GM19238 (cell line): ENCODE measurements around the gene FDX1.

ENCODE experiments used
- DNase-seq: peaks from one replicate; pipeline ENCODE4 v3.0.0; 2011; ENCODE audit warnings: low spot score; ENCODE audit not compliant: insufficient read length

Gene FDX1

DNA sequence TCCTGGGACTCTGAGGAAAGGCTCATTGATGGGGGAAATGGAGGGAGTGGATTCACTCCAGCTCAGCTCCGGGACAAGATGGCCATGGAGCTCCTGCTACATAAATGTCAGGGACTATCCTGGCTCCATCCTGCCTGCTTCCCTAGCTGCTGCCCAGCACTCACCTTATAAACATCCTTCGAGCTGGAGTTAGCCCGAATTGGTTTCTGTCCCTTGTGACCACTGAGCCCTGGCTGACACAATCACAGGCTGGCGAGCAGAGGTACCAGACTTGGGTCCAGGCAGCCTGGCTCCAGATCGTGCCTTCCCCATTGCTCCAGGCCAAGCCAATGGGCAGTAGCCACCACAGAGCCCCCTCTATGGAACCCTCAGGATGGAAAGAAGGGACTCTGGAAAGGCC lies 77.6 kb downstream of the FDX1 start:
- no peak for DNase-seq

- DNase-seq = no peak
Observed at GRCh38 chr11:110508786-110509185, 79.0 kb downstream of the FDX1 start.

DNA sequence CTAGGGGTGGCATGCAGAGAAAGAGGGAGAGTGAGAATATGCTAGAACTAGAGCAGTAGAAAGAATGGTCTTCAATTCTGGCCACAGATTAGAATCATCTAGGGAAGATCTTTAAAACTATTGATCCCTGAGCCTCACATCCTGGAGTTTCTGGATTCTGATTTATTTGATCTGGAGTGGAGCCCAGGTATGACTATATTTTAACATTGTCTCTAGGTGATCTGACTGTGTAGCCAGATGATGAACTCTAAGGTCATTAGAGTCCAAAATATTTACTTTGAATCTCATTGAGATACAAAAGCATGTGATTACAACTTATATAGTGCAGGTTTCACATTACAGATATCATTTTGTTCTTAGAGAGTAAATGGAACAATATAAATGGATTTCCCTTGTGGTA lies 79.7 kb downstream of the FDX1 start:
- DNase-seq = no peak

DNA sequence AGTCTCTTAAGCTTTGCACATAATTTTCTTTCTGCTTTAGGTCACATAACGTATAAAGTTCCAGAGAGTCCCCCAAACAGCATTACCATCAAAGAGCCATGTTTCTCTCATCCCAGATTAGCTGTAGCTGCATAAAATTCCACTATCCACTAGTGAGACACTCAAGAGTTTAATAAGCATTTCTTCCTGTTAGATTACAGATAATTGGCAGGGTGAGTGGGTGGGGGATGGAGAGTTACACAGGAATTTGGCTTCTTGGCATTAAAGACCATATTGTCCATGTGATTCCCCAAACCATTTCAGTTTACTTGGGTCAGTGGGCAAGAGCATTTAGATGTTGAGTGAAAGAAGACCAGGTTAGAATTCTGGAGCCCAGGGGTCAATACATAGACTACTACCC lies 82.3 kb downstream of the FDX1 start:
- no peak for DNase-seq

GRCh38 chr11:110513259-110513801 lies 83.6 kb downstream of the FDX1 start:
- no peak for DNase-seq

DNA sequence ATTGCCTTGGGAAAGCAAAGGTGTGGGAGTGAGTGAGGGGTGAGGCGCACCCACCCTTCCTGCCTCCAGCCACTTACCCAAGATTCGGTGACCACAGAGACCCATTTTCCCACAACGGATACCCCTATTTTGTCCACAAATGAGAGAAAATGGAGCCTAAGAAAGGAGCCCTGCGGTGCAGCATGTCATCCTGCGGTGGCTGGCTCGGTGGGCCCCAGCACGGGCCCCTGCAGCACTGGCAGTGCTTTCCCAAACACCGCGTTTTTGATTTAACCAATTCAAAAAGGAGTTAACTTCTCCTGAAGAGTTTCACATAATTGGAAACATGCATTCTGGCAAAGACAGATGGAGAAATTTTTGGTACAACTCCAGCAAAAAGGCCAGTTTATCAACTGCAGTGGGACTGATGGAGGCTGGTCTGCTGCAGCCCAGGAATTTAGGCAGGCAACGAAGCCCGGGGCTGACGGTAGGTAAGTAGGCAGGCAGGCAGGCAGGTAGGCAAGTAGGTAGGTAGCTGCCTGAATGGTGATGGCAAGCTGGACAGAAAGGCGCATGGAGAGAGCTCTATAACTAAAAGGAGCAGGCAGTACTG lies 84.2 kb downstream of the FDX1 start:
- no peak for DNase-seq
